ENCODE data around the gene FBXO15. TPM values are rescaled to one million over a fixed set of nuclear protein-coding genes. Genes with fewer than 3 reads are reported as not detected.

The FBXO15 gene
- polyA plus RNA-seq, 1 donor from 2014 or later: 6.1 TPM

GRCh38 chr18:74153793-74154192, 6.2 kb upstream of the FBXO15 start:
- no peak overlapping the region for H3K4me2 ChIP-seq (ENCODE audit: low read length)
- H3K27ac ChIP-seq (ENCODE audit: low read length): no peak overlapping the region
- H3K36me3 ChIP-seq (ENCODE audit: insufficient read depth, low read length): no peaks in the 10 kb centered on the region
- no peak overlapping the region for H2AFZ ChIP-seq (ENCODE audit: low read depth, low read length)
- H3K9ac ChIP-seq (ENCODE audit: low read length): no peak overlapping the region
- H3K27me3 ChIP-seq (ENCODE audit: insufficient read depth, low read depth, low read length): no peaks in the 10 kb centered on the region
- no peaks in the 10 kb centered on the region for H3K9me3 ChIP-seq (ENCODE audit: low read length)
- no peak overlapping the region for H3K4me3 ChIP-seq (ENCODE audit: low read length)
- TF ChIP-seq MXI1 (conservative IDR thresholded peaks at IDR 0.05; ENCODE audit: poor library complexity, severe bottlenecking): no peak
- no peak for TF ChIP-seq EZH2 (IDR thresholded peaks at IDR 0.05; ENCODE audit: borderline replicate concordance, insufficient read depth, low read length, poor library complexity, severe bottlenecking)
- no peak for TF ChIP-seq TAF1 (IDR thresholded peaks at IDR 0.05; ENCODE audit: low read depth)
- no peak for TF ChIP-seq CTCF (IDR thresholded peaks at IDR 0.05; ENCODE audit: poor library complexity, severe bottlenecking)
- TF ChIP-seq EP300 (conservative IDR thresholded peaks at IDR 0.05; ENCODE audit: poor library complexity, severe bottlenecking): no peak
- TF ChIP-seq SMC3 (conservative IDR thresholded peaks at IDR 0.05; ENCODE audit: poor library complexity): no peak
- no peak for TF ChIP-seq RAD21 (conservative IDR thresholded peaks at IDR 0.05)
- no peak for TF ChIP-seq REST (IDR thresholded peaks at IDR 0.05; ENCODE audit: borderline replicate concordance)
- no peak for TF ChIP-seq POLR2AphosphoS5 (IDR thresholded peaks at IDR 0.05)
- H3K79me2 ChIP-seq (replicated peaks; ENCODE audit: insufficient read depth, low read length): peaks cover 30% of the 10 kb centered on the region
- no peaks in the 10 kb centered on the region for H3K9me2 ChIP-seq (ENCODE audit: insufficient read depth, low read length)
- H3F3A ChIP-seq (ENCODE audit: insufficient read depth, low read length, poor library complexity, severe bottlenecking): no peaks in the 10 kb centered on the region
- no peaks in the 10 kb centered on the region for H4K20me1 ChIP-seq (ENCODE audit: insufficient read depth)

GRCh38 chr18:74153377-74153776, 5.7 kb upstream of the FBXO15 start:
- no peaks in the 10 kb centered on the region for H3K36me3 ChIP-seq (ENCODE audit: insufficient read depth, low read length)
- no peaks in the 10 kb centered on the region for H3K27me3 ChIP-seq (ENCODE audit: insufficient read depth, low read depth, low read length)
- no peak overlapping the region for H3K4me3 ChIP-seq (ENCODE audit: low read length)
- no peak overlapping the region for H2AFZ ChIP-seq (ENCODE audit: low read depth, low read length)
- H3K9me3 ChIP-seq (ENCODE audit: low read length): no peaks in the 10 kb centered on the region
- H3F3A ChIP-seq (ENCODE audit: insufficient read depth, low read length, poor library complexity, severe bottlenecking): no peaks in the 10 kb centered on the region
- H3K9me2 ChIP-seq (ENCODE audit: insufficient read depth, low read length): no peaks in the 10 kb centered on the region
- TF ChIP-seq RAD21 (conservative IDR thresholded peaks at IDR 0.05) (no peak), CTCF (IDR thresholded peaks at IDR 0.05; ENCODE audit: poor library complexity, severe bottlenecking) (no peak), REST (IDR thresholded peaks at IDR 0.05; ENCODE audit: borderline replicate concordance) (no peak), SMC3 (conservative IDR thresholded peaks at IDR 0.05; ENCODE audit: poor library complexity) (no peak), EP300 (conservative IDR thresholded peaks at IDR 0.05; ENCODE audit: poor library complexity, severe bottlenecking) (no peak), MXI1 (conservative IDR thresholded peaks at IDR 0.05; ENCODE audit: poor library complexity, severe bottlenecking) (no peak), TAF1 (IDR thresholded peaks at IDR 0.05; ENCODE audit: low read depth) (no peak), EZH2 (IDR thresholded peaks at IDR 0.05; ENCODE audit: borderline replicate concordance, insufficient read depth, low read length, poor library complexity, severe bottlenecking) (no peak)
- no peaks in the 10 kb centered on the region for H4K20me1 ChIP-seq (ENCODE audit: insufficient read depth)
- peaks cover 34% of the 10 kb centered on the region for H3K79me2 ChIP-seq (replicated peaks; ENCODE audit: insufficient read depth, low read length)
- no peak overlapping the region for H3K9ac ChIP-seq (ENCODE audit: low read length)
- H3K4me2 ChIP-seq (ENCODE audit: low read length): no peak overlapping the region
- no peak overlapping the region for H3K27ac ChIP-seq (ENCODE audit: low read length)

All from neural cell (in vitro differentiated cells).